Measurements from ENCODE around the gene SDS. TPM values are rescaled to one million over a fixed set of nuclear protein-coding genes. Genes with fewer than 3 reads are reported as not detected.

SDS gene
- total and polyA plus RNA-seq, 2 experiments from 2014 or later = 0.57 TPM; not detected in 1

GRCh38 chr12:113422030-113422885 is 18.6 kb upstream of the SDS start, which contains the start of gene SDSL (continued):
- TF ChIP-seq, protein P1, sequence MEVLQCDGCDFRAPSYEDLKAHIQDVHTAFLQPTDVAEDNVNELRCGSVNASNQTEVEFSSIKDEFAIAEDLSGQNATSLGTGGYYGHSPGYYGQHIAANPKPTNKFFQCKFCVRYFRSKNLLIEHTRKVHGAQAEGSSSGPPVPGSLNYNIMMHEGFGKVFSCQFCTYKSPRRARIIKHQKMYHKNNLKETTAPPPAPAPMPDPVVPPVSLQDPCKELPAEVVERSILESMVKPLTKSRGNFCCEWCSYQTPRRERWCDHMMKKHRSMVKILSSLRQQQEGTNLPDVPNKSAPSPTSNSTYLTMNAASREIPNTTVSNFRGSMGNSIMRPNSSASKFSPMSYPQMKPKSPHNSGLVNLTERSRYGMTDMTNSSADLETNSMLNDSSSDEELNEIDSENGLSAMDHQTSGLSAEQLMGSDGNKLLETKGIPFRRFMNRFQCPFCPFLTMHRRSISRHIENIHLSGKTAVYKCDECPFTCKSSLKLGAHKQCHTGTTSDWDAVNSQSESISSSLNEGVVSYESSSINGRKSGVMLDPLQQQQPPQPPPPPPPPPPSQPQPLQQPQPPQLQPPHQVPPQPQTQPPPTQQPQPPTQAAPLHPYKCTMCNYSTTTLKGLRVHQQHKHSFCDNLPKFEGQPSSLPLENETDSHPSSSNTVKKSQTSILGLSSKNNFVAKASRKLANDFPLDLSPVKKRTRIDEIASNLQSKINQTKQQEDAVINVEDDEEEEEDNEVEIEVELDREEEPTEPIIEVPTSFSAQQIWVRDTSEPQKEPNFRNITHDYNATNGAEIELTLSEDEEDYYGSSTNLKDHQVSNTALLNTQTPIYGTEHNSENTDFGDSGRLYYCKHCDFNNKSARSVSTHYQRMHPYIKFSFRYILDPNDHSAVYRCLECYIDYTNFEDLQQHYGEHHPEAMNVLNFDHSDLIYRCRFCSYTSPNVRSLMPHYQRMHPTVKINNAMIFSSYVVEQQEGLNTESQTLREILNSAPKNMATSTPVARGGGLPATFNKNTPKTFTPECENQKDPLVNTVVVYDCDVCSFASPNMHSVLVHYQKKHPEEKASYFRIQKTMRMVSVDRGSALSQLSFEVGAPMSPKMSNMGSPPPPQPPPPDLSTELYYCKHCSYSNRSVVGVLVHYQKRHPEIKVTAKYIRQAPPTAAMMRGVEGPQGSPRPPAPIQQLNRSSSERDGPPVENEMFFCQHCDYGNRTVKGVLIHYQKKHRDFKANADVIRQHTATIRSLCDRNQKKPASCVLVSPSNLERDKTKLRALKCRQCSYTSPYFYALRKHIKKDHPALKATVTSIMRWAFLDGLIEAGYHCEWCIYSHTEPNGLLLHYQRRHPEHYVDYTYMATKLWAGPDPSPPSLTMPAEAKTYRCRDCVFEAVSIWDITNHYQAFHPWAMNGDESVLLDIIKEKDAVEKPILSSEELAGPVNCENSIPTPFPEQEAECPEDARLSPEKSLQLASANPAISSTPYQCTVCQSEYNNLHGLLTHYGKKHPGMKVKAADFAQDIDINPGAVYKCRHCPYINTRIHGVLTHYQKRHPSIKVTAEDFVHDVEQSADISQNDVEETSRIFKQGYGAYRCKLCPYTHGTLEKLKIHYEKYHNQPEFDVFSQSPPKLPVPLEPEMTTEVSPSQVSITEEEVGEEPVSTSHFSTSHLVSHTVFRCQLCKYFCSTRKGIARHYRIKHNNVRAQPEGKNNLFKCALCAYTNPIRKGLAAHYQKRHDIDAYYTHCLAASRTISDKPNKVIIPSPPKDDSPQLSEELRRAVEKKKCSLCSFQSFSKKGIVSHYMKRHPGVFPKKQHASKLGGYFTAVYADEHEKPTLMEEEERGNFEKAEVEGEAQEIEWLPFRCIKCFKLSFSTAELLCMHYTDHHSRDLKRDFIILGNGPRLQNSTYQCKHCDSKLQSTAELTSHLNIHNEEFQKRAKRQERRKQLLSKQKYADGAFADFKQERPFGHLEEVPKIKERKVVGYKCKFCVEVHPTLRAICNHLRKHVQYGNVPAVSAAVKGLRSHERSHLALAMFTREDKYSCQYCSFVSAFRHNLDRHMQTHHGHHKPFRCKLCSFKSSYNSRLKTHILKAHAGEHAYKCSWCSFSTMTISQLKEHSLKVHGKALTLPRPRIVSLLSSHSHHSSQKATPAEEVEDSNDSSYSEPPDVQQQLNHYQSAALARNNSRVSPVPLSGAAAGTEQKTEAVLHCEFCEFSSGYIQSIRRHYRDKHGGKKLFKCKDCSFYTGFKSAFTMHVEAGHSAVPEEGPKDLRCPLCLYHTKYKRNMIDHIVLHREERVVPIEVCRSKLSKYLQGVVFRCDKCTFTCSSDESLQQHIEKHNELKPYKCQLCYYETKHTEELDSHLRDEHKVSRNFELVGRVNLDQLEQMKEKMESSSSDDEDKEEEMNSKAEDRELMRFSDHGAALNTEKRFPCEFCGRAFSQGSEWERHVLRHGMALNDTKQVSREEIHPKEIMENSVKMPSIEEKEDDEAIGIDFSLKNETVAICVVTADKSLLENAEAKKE (CRISPR knock-in tag; IDR thresholded peaks at IDR 0.05) = no peak
- TF ChIP-seq NANOG (IDR thresholded peaks at IDR 0.05; ENCODE audit: borderline replicate concordance) = no peak

DNA sequence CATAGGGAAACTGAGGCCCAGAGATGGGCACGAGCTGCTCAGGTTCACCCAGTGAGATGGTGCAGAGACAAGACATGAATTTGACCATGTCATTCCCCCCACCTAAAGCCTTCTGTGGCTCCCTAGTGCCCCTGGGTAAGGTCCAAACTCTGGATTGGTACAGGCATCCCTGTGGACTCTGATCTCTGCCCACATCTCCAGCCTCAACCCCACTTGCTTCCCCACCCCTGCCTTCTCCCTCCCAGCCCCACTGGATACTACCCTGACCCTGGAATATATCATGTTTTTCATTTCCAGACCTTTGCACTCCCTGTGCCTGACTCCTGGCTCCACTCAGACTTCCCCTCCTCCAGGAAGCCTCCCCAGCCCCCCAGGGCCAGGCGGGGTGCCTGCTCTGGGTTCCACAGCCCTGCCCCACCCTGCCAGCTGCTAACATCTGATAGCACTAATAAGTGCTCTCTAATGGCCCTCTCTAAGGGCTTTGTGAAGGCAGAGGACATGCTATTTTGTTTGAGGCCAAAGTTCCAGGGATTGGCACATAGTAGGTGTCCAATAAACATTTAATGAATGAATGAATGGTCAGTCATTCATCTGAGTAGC is 17.4 kb upstream of the SDS start:
- Histone ChIP-seq H4K20me1 (replicated peaks; ENCODE audit: insufficient read depth) (no peaks in the 10 kb centered on the region), H3K4me3 (no peak overlapping the region), H3K79me2 (replicated peaks; ENCODE audit: insufficient read depth) (no peaks in the 10 kb centered on the region), H3K27ac (ENCODE audit: low read depth) (no peak overlapping the region), H3F3A (replicated peaks; ENCODE audit: low read depth) (no peaks in the 10 kb centered on the region), H2AFZ (no peak overlapping the region), H3K36me3 (ENCODE audit: insufficient read depth) (no peaks in the 10 kb centered on the region), H3K4me2 (no peak overlapping the region), H3K9me2 (ENCODE audit: insufficient read depth) (no peaks in the 10 kb centered on the region), H3K4me1 (ENCODE audit: insufficient read depth) (no peaks in the 10 kb centered on the region), H3K27me3 (ENCODE audit: insufficient read depth) (no peaks in the 10 kb centered on the region)
- H3K4me1 Mint-ChIP-seq = peaks cover 15% of the 10 kb centered on the region
- no peaks in the 10 kb centered on the region for H3K36me3 Mint-ChIP-seq (ENCODE audit: low read depth)
- DNase-seq (ENCODE audit: low spot score) = no peak
- H3K9me3 Mint-ChIP-seq = no peaks in the 10 kb centered on the region
- peaks cover 16% of the 10 kb centered on the region for H3K27me3 Mint-ChIP-seq (ENCODE audit: insufficient read depth, low read depth, poor library complexity)
- ATAC-seq = no peak
- no peak overlapping the region for H3K27ac Mint-ChIP-seq
- no peak overlapping the region for H3K4me3 Mint-ChIP-seq
- TF ChIP-seq CTCF (conservative IDR thresholded peaks at IDR 0.05; ENCODE audit: low read depth in 2 of 2) (no peak), ZNF331 (CRISPR knock-in tag; IDR thresholded peaks at IDR 0.05; ENCODE audit: low read depth) (no peak), STAT1 (IDR thresholded peaks at IDR 0.05; ENCODE audit: unreplicated experiment) (no peak), POLR2AphosphoS5 (IDR thresholded peaks at IDR 0.05; ENCODE audit: low read depth) (no peak), REST (IDR thresholded peaks at IDR 0.05; ENCODE audit: unreplicated experiment) (no peak), EZH2phosphoT487 (IDR thresholded peaks at IDR 0.05; ENCODE audit: unreplicated experiment) (no peak), NANOG (IDR thresholded peaks at IDR 0.05; ENCODE audit: borderline replicate concordance) (no peak), ZNF114 (CRISPR knock-in tag; IDR thresholded peaks at IDR 0.05) (no peak), EZH2 (IDR thresholded peaks at IDR 0.05; ENCODE audit: low read depth, unreplicated experiment) (no peak)
- TF ChIP-seq, protein P2, sequence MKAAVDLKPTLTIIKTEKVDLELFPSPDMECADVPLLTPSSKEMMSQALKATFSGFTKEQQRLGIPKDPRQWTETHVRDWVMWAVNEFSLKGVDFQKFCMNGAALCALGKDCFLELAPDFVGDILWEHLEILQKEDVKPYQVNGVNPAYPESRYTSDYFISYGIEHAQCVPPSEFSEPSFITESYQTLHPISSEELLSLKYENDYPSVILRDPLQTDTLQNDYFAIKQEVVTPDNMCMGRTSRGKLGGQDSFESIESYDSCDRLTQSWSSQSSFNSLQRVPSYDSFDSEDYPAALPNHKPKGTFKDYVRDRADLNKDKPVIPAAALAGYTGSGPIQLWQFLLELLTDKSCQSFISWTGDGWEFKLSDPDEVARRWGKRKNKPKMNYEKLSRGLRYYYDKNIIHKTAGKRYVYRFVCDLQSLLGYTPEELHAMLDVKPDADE (IDR thresholded peaks at IDR 0.05) = no peak

Measured in GM23338 (cell line).